Thoracic aorta (tissue), 2 donors: ENCODE data around the gene DHCR24. TPM values are rescaled to one million over a fixed set of nuclear protein-coding genes. Genes with fewer than 3 reads are reported as not detected.
A peak's percentile ranks its signal among the peaks of the same experiment; 100 is the strongest.

ENCODE experiments used
- ATAC-seq: fragments of 150-250 bp; one replicate; pipeline ENCODE4 v1.8.0; 2017; ENCODE audit warnings: low read depth; ENCODE audit not compliant: insufficient number of reproducible peaks, low FRiP score
- DNase-seq: peaks from one replicate; pipeline ENCODE4 v3.0.0-alpha.2; 2020; ENCODE audit warnings: low spot score
- H3K27ac ChIP-seq, 2 donors: fragments of 200-600 bp; sonication (generic); 1 replicate in 1 of 2; 2 replicates in 1 of 2; pipeline ENCODE4 v1.5.1; 2016; ENCODE audit warnings: mild to moderate bottlenecking in 2 of 2, moderate library complexity in 2 of 2
- H3K27me3 ChIP-seq: fragments of 200-600 bp; sonication (generic); replicated peaks from 2 replicates; pipeline ENCODE4 v1.6.0; 2016; ENCODE audit warnings: mild to moderate bottlenecking; ENCODE audit not compliant: insufficient read depth
- H3K36me3 ChIP-seq: fragments of 200-600 bp; sonication (generic); one replicate; pipeline ENCODE4 v1.5.1; 2016
- H3K4me1 ChIP-seq, 2 donors: fragments of 200-600 bp; sonication (generic); 1 replicate in 1 of 2; 2 replicates in 1 of 2; pipeline versions ENCODE4 v1.5.1 to v1.6.0; 2016; ENCODE audit warnings: low read depth in 2 of 2, mild to moderate bottlenecking in 1 of 2; ENCODE audit not compliant: control insufficient read depth in 1 of 2
- H3K4me3 ChIP-seq: fragments of 200-600 bp; sonication (generic); 2 replicates; pipeline ENCODE4 v1.5.1; 2016; ENCODE audit warnings: mild to moderate bottlenecking
- H3K9me3 ChIP-seq: fragments of 200-600 bp; sonication (generic); 2 replicates; pipeline ENCODE4 v1.5.1; 2016
- CTCF ChIP-seq: fragments of 200-600 bp; sonication (generic); IDR thresholded peaks from one replicate; pipeline ENCODE4 v1.5.1; 2019; ENCODE audit warnings: antibody characterized with exemption
- total RNA-seq, 2 donors: library from RNA; depleted of rRNA; stranded (reverse); fragments of >200 nt; gene quantifications; one replicate each; pipeline versions ENCODE4 v1.1.0 to v1.2.3, GENCODE V29; 2016

The DHCR24 gene
- total RNA-seq, 2 donors from 2014 or later: 32.1 to 56.4 TPM

- peak; percentile 68 for TF ChIP-seq CTCF
- H3K9me3 ChIP-seq: no peaks in the 10 kb centered on the region
- no peaks in the 10 kb centered on the region for H3K36me3 ChIP-seq
- H3K27me3 ChIP-seq: no peaks in the 10 kb centered on the region
- ATAC-seq (peak; percentile 38), DNase-seq (no peak)
- H3K4me1 ChIP-seq: no peaks in the 10 kb centered on the region
- no peak overlapping the region for H3K27ac ChIP-seq
- no peak overlapping the region for H3K4me3 ChIP-seq
Measured at GRCh38 chr1:54810153-54810942, 76.6 kb downstream of the DHCR24 start.

- TF ChIP-seq CTCF: no peak
- ATAC-seq (no peak), DNase-seq (no peak)
- H3K4me3 ChIP-seq: no peak overlapping the region
- no peaks in the 10 kb centered on the region for H3K36me3 ChIP-seq
- no peaks in the 10 kb centered on the region for H3K27me3 ChIP-seq
- H3K4me1 ChIP-seq: peaks cover 0 to 3% of the 10 kb centered on the region in 2 donors
- no peak overlapping the region for H3K27ac ChIP-seq
- no peaks in the 10 kb centered on the region for H3K9me3 ChIP-seq
Measured at GRCh38 chr1:54809496-54810074, 77.4 kb downstream of the DHCR24 start.

- DNase-seq (no peak), ATAC-seq (no peak)
- H3K36me3 ChIP-seq: no peaks in the 10 kb centered on the region
- no peak for TF ChIP-seq CTCF
- H3K9me3 ChIP-seq: no peaks in the 10 kb centered on the region
- H3K4me1 ChIP-seq: peaks cover 4 to 12% of the 10 kb centered on the region in 2 donors
- H3K27ac ChIP-seq: no peak overlapping the region
- no peak overlapping the region for H3K4me3 ChIP-seq
- no peaks in the 10 kb centered on the region for H3K27me3 ChIP-seq
Measured at GRCh38 chr1:54808443-54809207, 78.4 kb downstream of the DHCR24 start.

GRCh38 chr1:54807756-54808155, 79.2 kb downstream of the DHCR24 start:
- ATAC-seq: no peak
- DNase-seq: no peak
- no peak for TF ChIP-seq CTCF

More at GRCh38 chr1:54807756-54808155, 79.2 kb downstream of the DHCR24 start:
- Histone ChIP-seq H3K27me3 (no peaks in the 10 kb centered on the region), H3K4me3 (no peak overlapping the region), H3K27ac (no peak overlapping the region), H3K4me1 (peaks cover 4 to 13% of the 10 kb centered on the region in 2 donors), H3K9me3 (no peaks in the 10 kb centered on the region), H3K36me3 (no peaks in the 10 kb centered on the region)
